DOHH2 (cell line): ENCODE results near the gene CRTAC1.

Experiments used
- H3F3A ChIP-seq: fragments of 200-600 bp; sonication (generic), shearing (Covaris generic); 2 replicates; pipeline ENCODE4 v1.6.0; 2016; ENCODE audit warnings: antibody characterized with exemption, mild to moderate bottlenecking; ENCODE audit not compliant: control insufficient read depth, insufficient read depth
- H3K27ac ChIP-seq: fragments of 200-600 bp; sonication (generic); 2 replicates; pipeline ENCODE4 v1.5.1; 2014; ENCODE audit warnings: low read depth, mild to moderate bottlenecking, low read length, moderate library complexity
- H3K27me3 ChIP-seq: fragments of 200-600 bp; sonication (generic); 2 replicates; pipeline ENCODE4 v1.6.1; 2014; ENCODE audit warnings: mild to moderate bottlenecking, low read length, mixed read lengths; ENCODE audit not compliant: control insufficient read depth
- H3K36me3 ChIP-seq: fragments of 200-600 bp; sonication (generic); 2 replicates; pipeline ENCODE4 v1.6.1; 2014; ENCODE audit warnings: mild to moderate bottlenecking, low read length, moderate library complexity, mixed read lengths; ENCODE audit not compliant: control insufficient read depth
- H3K4me1 ChIP-seq: fragments of 200-600 bp; sonication (generic); 2 replicates; pipeline ENCODE4 v1.6.1; 2014; ENCODE audit warnings: mild to moderate bottlenecking, low read length, mixed read lengths; ENCODE audit not compliant: control insufficient read depth
- H3K4me2 ChIP-seq: fragments of 200-600 bp; sonication (generic); 2 replicates; pipeline ENCODE4 v1.6.0; 2014; ENCODE audit warnings: mild to moderate bottlenecking, low read length, moderate library complexity
- H3K4me3 ChIP-seq: fragments of 200-600 bp; sonication (generic); 2 replicates; pipeline ENCODE4 v1.5.1; 2014; ENCODE audit warnings: mild to moderate bottlenecking, low read length, mixed read lengths
- H3K79me2 ChIP-seq: fragments of 200-600 bp; sonication (generic); 2 replicates; pipeline ENCODE4 v1.6.1; 2014; ENCODE audit warnings: mild to moderate bottlenecking, low read length, mixed read lengths; ENCODE audit not compliant: control insufficient read depth
- H3K9me2 ChIP-seq: fragments of 200-600 bp; sonication (generic); replicated peaks from 2 replicates; pipeline ENCODE4 v1.6.1; 2014; ENCODE audit warnings: mild to moderate bottlenecking, low read length, mixed read lengths; ENCODE audit not compliant: control insufficient read depth
- H3K9me3 ChIP-seq: fragments of 200-600 bp; sonication (generic); 2 replicates; pipeline ENCODE4 v1.6.1; 2014; ENCODE audit warnings: antibody characterized with exemption, low read length, mixed read lengths; ENCODE audit not compliant: control insufficient read depth, insufficient read depth
- H4K20me1 ChIP-seq: fragments of 200-600 bp; sonication (generic); 2 replicates; pipeline ENCODE4 v1.6.0; 2014; ENCODE audit warnings: low read depth, mild to moderate bottlenecking, antibody characterized with exemption, low read length, moderate library complexity; ENCODE audit not compliant: control insufficient read depth, insufficient read depth
- CTCF ChIP-seq: fragments of 200-600 bp; sonication (generic); IDR thresholded peaks from one replicate; pipeline ENCODE4 v1.5.1; 2014; ENCODE audit warnings: antibody characterized with exemption, mild to moderate bottlenecking, low read depth, low read length; ENCODE audit not compliant: poor library complexity, severe bottlenecking
- EZH2phosphoT487 ChIP-seq: fragments of 200-600 bp; sonication (generic); IDR thresholded peaks from 2 replicates; pipeline ENCODE4 v1.6.1; 2017; ENCODE audit warnings: borderline replicate concordance, mild to moderate bottlenecking, antibody characterized with exemption, low read length, moderate library complexity, mixed read lengths

The CRTAC1 gene

GRCh38 chr10:97898429-97898828 lies 132.0 kb downstream of the CRTAC1 start:
- TF ChIP-seq EZH2phosphoT487 (no peak), CTCF (no peak)
- H3K4me1 ChIP-seq, result no peaks in the 10 kb centered on the region
- H3K4me3 ChIP-seq, result no peak overlapping the region
- no peaks in the 10 kb centered on the region for H4K20me1 ChIP-seq
- no peaks in the 10 kb centered on the region for H3F3A ChIP-seq
- H3K27ac ChIP-seq, result no peak overlapping the region
- H3K36me3 ChIP-seq, result no peaks in the 10 kb centered on the region
- no peaks in the 10 kb centered on the region for H3K9me2 ChIP-seq
- no peaks in the 10 kb centered on the region for H3K27me3 ChIP-seq
- no peaks in the 10 kb centered on the region for H3K79me2 ChIP-seq
- H3K9me3 ChIP-seq, result no peaks in the 10 kb centered on the region
- H3K4me2 ChIP-seq, result no peak overlapping the region

GRCh38 chr10:97896756-97897358 lies 133.6 kb downstream of the CRTAC1 start:
- no peaks in the 10 kb centered on the region for H3K9me2 ChIP-seq
- no peaks in the 10 kb centered on the region for H3K79me2 ChIP-seq
- no peak overlapping the region for H3K27ac ChIP-seq
- no peaks in the 10 kb centered on the region for H4K20me1 ChIP-seq
- no peak overlapping the region for H3K4me2 ChIP-seq
- no peaks in the 10 kb centered on the region for H3K4me1 ChIP-seq
- no peaks in the 10 kb centered on the region for H3F3A ChIP-seq
- H3K27me3 ChIP-seq, result no peaks in the 10 kb centered on the region
- no peak overlapping the region for H3K4me3 ChIP-seq
- H3K36me3 ChIP-seq, result no peaks in the 10 kb centered on the region
- TF ChIP-seq CTCF (no peak), EZH2phosphoT487 (no peak)
- no peaks in the 10 kb centered on the region for H3K9me3 ChIP-seq

DNA sequence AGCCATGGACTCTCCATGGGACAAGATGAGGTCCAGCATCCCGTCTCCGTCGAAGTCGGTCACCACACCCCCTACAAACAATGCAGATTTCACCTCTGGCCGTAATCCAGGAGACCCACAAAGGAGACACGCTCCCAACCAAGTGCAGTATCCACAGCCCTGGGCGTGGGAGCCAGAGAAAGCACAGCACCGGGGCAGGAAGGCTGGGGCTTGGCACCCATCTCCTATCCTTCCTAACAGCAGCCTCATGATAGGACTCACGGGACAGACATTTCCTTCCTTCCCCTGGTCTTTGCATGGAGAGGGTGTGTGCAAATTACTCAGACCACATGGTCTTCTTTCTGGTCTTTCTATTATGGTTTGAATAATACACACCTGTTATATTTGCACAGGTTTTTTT lies 134.5 kb downstream of the CRTAC1 start:
- Histone ChIP-seq H3F3A (no peaks in the 10 kb centered on the region), H3K9me2 (no peaks in the 10 kb centered on the region), H3K4me2 (no peak overlapping the region), H3K36me3 (no peaks in the 10 kb centered on the region), H3K9me3 (no peaks in the 10 kb centered on the region), H3K4me1 (no peaks in the 10 kb centered on the region), H3K27ac (no peak overlapping the region), H3K4me3 (no peak overlapping the region), H3K79me2 (no peaks in the 10 kb centered on the region), H3K27me3 (no peaks in the 10 kb centered on the region), H4K20me1 (no peaks in the 10 kb centered on the region)
- TF ChIP-seq CTCF, result no peak
- no peak for TF ChIP-seq EZH2phosphoT487

- H3K4me1 ChIP-seq, result no peaks in the 10 kb centered on the region
- H3K4me2 ChIP-seq, result no peak overlapping the region
- H3K9me3 ChIP-seq, result no peaks in the 10 kb centered on the region
- no peaks in the 10 kb centered on the region for H3F3A ChIP-seq
- H4K20me1 ChIP-seq, result no peaks in the 10 kb centered on the region
- H3K4me3 ChIP-seq, result no peak overlapping the region
- no peaks in the 10 kb centered on the region for H3K79me2 ChIP-seq
- no peaks in the 10 kb centered on the region for H3K27me3 ChIP-seq
- TF ChIP-seq EZH2phosphoT487 (no peak), CTCF (no peak)
- H3K27ac ChIP-seq, result no peak overlapping the region
- H3K36me3 ChIP-seq, result no peaks in the 10 kb centered on the region
- H3K9me2 ChIP-seq, result no peaks in the 10 kb centered on the region
Observed at GRCh38 chr10:97895084-97895483, 135.3 kb downstream of the CRTAC1 start.
